ENCODE data around the gene RPL19. TPM values are rescaled to one million over a fixed set of nuclear protein-coding genes. Genes with fewer than 3 reads are reported as not detected.

The RPL19 gene
- total RNA-seq, 4 donors from 2014 or later = 1,760 to 2,905 (median 2,361) TPM

GRCh38 chr17:39171933-39172332, 28.1 kb upstream of the RPL19 start:
- Histone ChIP-seq H3K4me3 (no peak overlapping the region), H3K36me3 (peaks cover 3 to 18% (median 8%) of the 10 kb centered on the region in 4 donors), H3K27ac (replicated peaks in 1 of 4) (no peak overlapping the region), H3K27me3 (peaks cover 0 to 8% (median 0%) of the 10 kb centered on the region in 4 donors), H3K4me1 (peaks cover 5 to 23% (median 15%) of the 10 kb centered on the region in 4 donors), H3K9me3 (no peaks in the 10 kb centered on the region)
- no peak for TF ChIP-seq CTCF (IDR thresholded peaks at IDR 0.05)
- TF ChIP-seq EP300 (IDR thresholded peaks at IDR 0.05) = no peak
- no peak for TF ChIP-seq POLR2A (IDR thresholded peaks at IDR 0.05; ENCODE audit: low read depth)
- TF ChIP-seq POLR2AphosphoS5 (IDR thresholded peaks at IDR 0.05) = no peak
- 90% methylated on average over 5 of the region's 5 CpGs for WGBS
- DNase-seq (ENCODE audit: extremely low spot score) = no peak
- intact Hi-C loops (cut with DNase I) = no loop called here

- DNase-seq (ENCODE audit: extremely low spot score) = no peak
- no peak overlapping the region for H3K27ac ChIP-seq (replicated peaks in 1 of 4)
- peaks cover 0 to 16% (median 9%) of the 10 kb centered on the region in 4 donors for H3K4me1 ChIP-seq
- H3K36me3 ChIP-seq = peaks cover 10 to 30% (median 17%) of the 10 kb centered on the region in 4 donors
- peaks cover 0 to 8% (median 0%) of the 10 kb centered on the region in 4 donors for H3K27me3 ChIP-seq
- TF ChIP-seq POLR2AphosphoS5 (IDR thresholded peaks at IDR 0.05) = no peak
- no peak for TF ChIP-seq CTCF (IDR thresholded peaks at IDR 0.05)
- no peak for TF ChIP-seq EP300 (IDR thresholded peaks at IDR 0.05)
- no peak for TF ChIP-seq POLR2A (IDR thresholded peaks at IDR 0.05; ENCODE audit: low read depth)
- no peak overlapping the region for H3K4me3 ChIP-seq
- no peaks in the 10 kb centered on the region for H3K9me3 ChIP-seq
- 62% methylated on average over 5 of the region's 5 CpGs for WGBS
- intact Hi-C loops (cut with DNase I) = no loop called here
These were observed 27.0 kb upstream of the RPL19 start for GRCh38 chr17:39173080-39173479.

GRCh38 chr17:39173526-39174274, 26.4 kb upstream of the RPL19 start:
- no peak overlapping the region for H3K27ac ChIP-seq (replicated peaks in 1 of 4)
- H3K27me3 ChIP-seq = peaks cover 0 to 8% (median 0%) of the 10 kb centered on the region in 4 donors
- no peak for DNase-seq (ENCODE audit: extremely low spot score)
- TF ChIP-seq POLR2AphosphoS5 (IDR thresholded peaks at IDR 0.05) (no peak), POLR2A (IDR thresholded peaks at IDR 0.05; ENCODE audit: low read depth) (no peak), CTCF (IDR thresholded peaks at IDR 0.05) (no peak)
- no peaks in the 10 kb centered on the region for H3K9me3 ChIP-seq
- H3K4me1 ChIP-seq = peaks cover 0 to 16% (median 9%) of the 10 kb centered on the region in 4 donors
- WGBS = 71% methylated on average over 10 of the region's 10 CpGs
- no peak overlapping the region for H3K4me3 ChIP-seq
- intact Hi-C loops (cut with DNase I) = no loop called here
- peaks cover 10 to 34% (median 17%) of the 10 kb centered on the region in 4 donors for H3K36me3 ChIP-seq

- WGBS = 43% methylated on average over 17 of the region's 35 CpGs
- peaks cover 10 to 47% (median 23%) of the 10 kb centered on the region in 4 donors for H3K36me3 ChIP-seq
- peaks cover 0 to 16% (median 9%) of the 10 kb centered on the region in 4 donors for H3K4me1 ChIP-seq
- no peak overlapping the region for H3K4me3 ChIP-seq
- H3K9me3 ChIP-seq = no peaks in the 10 kb centered on the region
- intact Hi-C loops (cut with DNase I) = loop anchor here (5.0 kb wide), 1 partner anchor 193 kb away; no protein-coding TSS in a partner anchor
- TF ChIP-seq CTCF (IDR thresholded peaks at IDR 0.05) (peak; percentile 73 to 86 (median 76)), POLR2AphosphoS5 (IDR thresholded peaks at IDR 0.05) (peak in 1 of 2 donors; percentile 39), EP300 (IDR thresholded peaks at IDR 0.05) (no peak)
- no peak for DNase-seq (ENCODE audit: extremely low spot score)
- H3K27ac ChIP-seq (replicated peaks in 1 of 4) = no peak overlapping the region
- peaks cover 0 to 8% (median 0%) of the 10 kb centered on the region in 4 donors for H3K27me3 ChIP-seq
These were observed 25.0 kb upstream of the RPL19 start for GRCh38 chr17:39174920-39175694.
